ENCODE data around the gene CD44.
"Not testable (repeated sequence)": the region's sequence is repeated elsewhere in the genome, so short reads cannot be mapped to it uniquely, and the experiment has no call there.

Gene CD44

GRCh38 chr11:35138943-35139721, at the start of gene CD44:
Gene CD44 (plus strand): TSS chr11:35139171. CDS start chr11:35139304, 133 bp downstream.
- Mint-ChIP-seq H3K4me3 (peak within 1 kb of the TSS; percentile 85), H3K4me1 (ENCODE audit: low read depth) (peaks cover 46% of the 10 kb centered on the region), H3K9me3 (no peaks in the 10 kb centered on the region), H3K27ac (peak within 1 kb of the TSS; percentile 94), H3K36me3 (ENCODE audit: low read depth) (peaks cover 21% of the 10 kb centered on the region), H3K27me3 (ENCODE audit: low read depth) (peaks cover 12% of the 10 kb centered on the region)

- peaks cover 25% of the 10 kb centered on the region for H3K4me1 Mint-ChIP-seq (ENCODE audit: low read depth)
- H3K36me3 Mint-ChIP-seq (ENCODE audit: low read depth) = peaks cover 13% of the 10 kb centered on the region
- no peak overlapping the region for H3K27ac Mint-ChIP-seq
- H3K4me3 Mint-ChIP-seq = no peak overlapping the region
- peaks cover 21% of the 10 kb centered on the region for H3K27me3 Mint-ChIP-seq (ENCODE audit: low read depth)
- peaks cover 7% of the 10 kb centered on the region for H3K9me3 Mint-ChIP-seq
Measured at GRCh38 chr11:35089666-35090065, 49.3 kb upstream of the CD44 start.

- H3K36me3 Mint-ChIP-seq (ENCODE audit: low read depth) = peaks cover 13% of the 10 kb centered on the region
- no peak overlapping the region for H3K27ac Mint-ChIP-seq
- peaks cover 21% of the 10 kb centered on the region for H3K4me1 Mint-ChIP-seq (ENCODE audit: low read depth)
- H3K27me3 Mint-ChIP-seq (ENCODE audit: low read depth) = peaks cover 21% of the 10 kb centered on the region
- H3K4me3 Mint-ChIP-seq = no peak overlapping the region
- peaks cover 12% of the 10 kb centered on the region for H3K9me3 Mint-ChIP-seq
Measured at GRCh38 chr11:35090125-35090524, 48.8 kb upstream of the CD44 start.

- H3K36me3 Mint-ChIP-seq (ENCODE audit: low read depth) = peaks cover 13% of the 10 kb centered on the region
- H3K27ac Mint-ChIP-seq, H3K4me3 Mint-ChIP-seq: not testable (repeated sequence)
- peaks cover 21% of the 10 kb centered on the region for H3K27me3 Mint-ChIP-seq (ENCODE audit: low read depth)
- peaks cover 13% of the 10 kb centered on the region for H3K9me3 Mint-ChIP-seq
- peaks cover 20% of the 10 kb centered on the region for H3K4me1 Mint-ChIP-seq (ENCODE audit: low read depth)
Measured at GRCh38 chr11:35090991-35091390, 48.0 kb upstream of the CD44 start.

- Mint-ChIP-seq H3K9me3 (peaks cover 12% of the 10 kb centered on the region), H3K27me3 (ENCODE audit: low read depth) (peaks cover 15% of the 10 kb centered on the region), H3K4me1 (ENCODE audit: low read depth) (no peaks in the 10 kb centered on the region), H3K36me3 (ENCODE audit: low read depth) (peaks cover 4% of the 10 kb centered on the region), H3K4me3 (no peak overlapping the region), H3K27ac (no peak overlapping the region)
Measured at GRCh38 chr11:35096723-35097122, 42.2 kb upstream of the CD44 start.

- Mint-ChIP-seq H3K27me3 (ENCODE audit: low read depth) (peaks cover 6% of the 10 kb centered on the region), H3K27ac (no peak overlapping the region), H3K4me3 (no peak overlapping the region), H3K36me3 (ENCODE audit: low read depth) (peaks cover 4% of the 10 kb centered on the region), H3K9me3 (peaks cover 9% of the 10 kb centered on the region), H3K4me1 (ENCODE audit: low read depth) (no peaks in the 10 kb centered on the region)
Measured at GRCh38 chr11:35097814-35098455, 41.0 kb upstream of the CD44 start.

GRCh38 chr11:35098855-35099254, 40.1 kb upstream of the CD44 start:
- H3K36me3 Mint-ChIP-seq (ENCODE audit: low read depth) = peaks cover 3% of the 10 kb centered on the region
- no peak overlapping the region for H3K27ac Mint-ChIP-seq
- H3K4me1 Mint-ChIP-seq (ENCODE audit: low read depth) = no peaks in the 10 kb centered on the region
- no peak overlapping the region for H3K4me3 Mint-ChIP-seq
- H3K9me3 Mint-ChIP-seq = peaks cover 9% of the 10 kb centered on the region
- peaks cover 4% of the 10 kb centered on the region for H3K27me3 Mint-ChIP-seq (ENCODE audit: low read depth)

GRCh38 chr11:35099278-35100012, 39.5 kb upstream of the CD44 start:
- Mint-ChIP-seq H3K4me1 (ENCODE audit: low read depth) (no peaks in the 10 kb centered on the region), H3K9me3 (peaks cover 8% of the 10 kb centered on the region), H3K4me3 (no peak overlapping the region), H3K36me3 (ENCODE audit: low read depth) (peaks cover 2% of the 10 kb centered on the region), H3K27ac (no peak overlapping the region), H3K27me3 (ENCODE audit: low read depth) (peaks cover 5% of the 10 kb centered on the region)

GRCh38 chr11:35100013-35100383, 39.0 kb upstream of the CD44 start:
- Mint-ChIP-seq H3K4me3 (no peak overlapping the region), H3K27ac (no peak overlapping the region), H3K36me3 (ENCODE audit: low read depth) (peaks cover 2% of the 10 kb centered on the region), H3K4me1 (ENCODE audit: low read depth) (no peaks in the 10 kb centered on the region), H3K9me3 (peaks cover 3% of the 10 kb centered on the region), H3K27me3 (ENCODE audit: low read depth) (peaks cover 5% of the 10 kb centered on the region)

GRCh38 chr11:35101223-35101622, 37.7 kb upstream of the CD44 start:
- Mint-ChIP-seq H3K36me3 (ENCODE audit: low read depth) (peaks cover 2% of the 10 kb centered on the region), H3K4me3 (no peak overlapping the region), H3K27me3 (ENCODE audit: low read depth) (peaks cover 9% of the 10 kb centered on the region), H3K9me3 (no peaks in the 10 kb centered on the region), H3K27ac (no peak overlapping the region), H3K4me1 (ENCODE audit: low read depth) (peaks cover 2% of the 10 kb centered on the region)

- peaks cover 9% of the 10 kb centered on the region for H3K4me1 Mint-ChIP-seq (ENCODE audit: low read depth)
- H3K4me3 Mint-ChIP-seq = no peak overlapping the region
- H3K36me3 Mint-ChIP-seq (ENCODE audit: low read depth) = peaks cover 2% of the 10 kb centered on the region
- peaks cover 9% of the 10 kb centered on the region for H3K27me3 Mint-ChIP-seq (ENCODE audit: low read depth)
- H3K27ac Mint-ChIP-seq = no peak overlapping the region
- H3K9me3 Mint-ChIP-seq = no peaks in the 10 kb centered on the region
Measured at GRCh38 chr11:35102267-35102666, 36.7 kb upstream of the CD44 start.

GRCh38 chr11:35103366-35104208, 35.4 kb upstream of the CD44 start:
- Mint-ChIP-seq H3K4me3 (no peak overlapping the region), H3K4me1 (ENCODE audit: low read depth) (peaks cover 14% of the 10 kb centered on the region), H3K27ac (no peak overlapping the region), H3K9me3 (peaks cover 3% of the 10 kb centered on the region), H3K36me3 (ENCODE audit: low read depth) (peaks cover 2% of the 10 kb centered on the region), H3K27me3 (ENCODE audit: low read depth) (peaks cover 9% of the 10 kb centered on the region)

- peaks cover 5% of the 10 kb centered on the region for H3K9me3 Mint-ChIP-seq
- peaks cover 6% of the 10 kb centered on the region for H3K36me3 Mint-ChIP-seq (ENCODE audit: low read depth)
- no peak overlapping the region for H3K27ac Mint-ChIP-seq
- no peak overlapping the region for H3K4me3 Mint-ChIP-seq
- peaks cover 9% of the 10 kb centered on the region for H3K27me3 Mint-ChIP-seq (ENCODE audit: low read depth)
- H3K4me1 Mint-ChIP-seq (ENCODE audit: low read depth) = peaks cover 17% of the 10 kb centered on the region
Measured at GRCh38 chr11:35104655-35105054, 34.3 kb upstream of the CD44 start.
